ENCODE results near the gene COA8. TPM values are rescaled to one million over a fixed set of nuclear protein-coding genes. Genes with fewer than 3 reads are reported as not detected.

Gene COA8
- total and polyA plus RNA-seq, 9 of the 15 experiments (the other 6 are each of a cell fraction or from before 2014, with no cell fraction given) = 5.0 to 35.3 (median 25.7) TPM

GRCh38 chr14:103628684-103629502, 66.1 kb downstream of the COA8 start, which contains the start of gene KLC1 (continued):
- peak; percentile 94 for TF ChIP-seq ZFX (CRISPR knock-in tag; IDR thresholded peaks at IDR 0.05)
- no peak for TF ChIP-seq ZBTB9 (CRISPR knock-in tag; IDR thresholded peaks at IDR 0.05)
- TF ChIP-seq SMC3 (conservative IDR thresholded peaks at IDR 0.05; ENCODE audit: insufficient read depth, low read depth, low read length) = no peak
- 0 out of 2 replicates have a peak, but pooled peaks have one; percentile 36 for TF ChIP-seq ZNF212 (CRISPR knock-in tag; IDR thresholded peaks at IDR 0.05)
- no peak for TF ChIP-seq RUNX1 (IDR thresholded peaks at IDR 0.05; ENCODE audit: low read depth)
- TF ChIP-seq ZNF668 (CRISPR knock-in tag; IDR thresholded peaks at IDR 0.05) = no peak
- no peak; the same call in 1 of the 2 replicates for TF ChIP-seq ZNF263 (CRISPR knock-in tag; IDR thresholded peaks at IDR 0.05; ENCODE audit: borderline replicate concordance)
- no peak for TF ChIP-seq SAFB2 (IDR thresholded peaks at IDR 0.05; ENCODE audit: borderline replicate concordance, low read depth, low read length, severe bottlenecking)
- TF ChIP-seq ETS2 (tag; IDR thresholded peaks at IDR 0.05; ENCODE audit: borderline replicate concordance, poor library complexity, severe bottlenecking) = no peak
- no peak for TF ChIP-seq FOXA3 (CRISPR knock-in tag; conservative IDR thresholded peaks at IDR 0.05 in 1 of 2, IDR thresholded peaks at IDR 0.05 in 1 of 2)
- TF ChIP-seq ZNF766 (CRISPR knock-in tag; conservative IDR thresholded peaks at IDR 0.05) = peak; percentile 38; the same call in 1 of the 2 replicates
- peak; percentile 29 to 71; a peak in 2 of 4 replicates for TF ChIP-seq FOXK2 (conservative IDR thresholded peaks at IDR 0.05 in 1 of 2, IDR thresholded peaks at IDR 0.05 in 1 of 2; ENCODE audit: low read depth in 2 of 2)
- no peak for TF ChIP-seq SREBF1 (IDR thresholded peaks at IDR 0.05; ENCODE audit: borderline replicate concordance, low read depth, low read length)
- no peak for TF ChIP-seq COPS2 (conservative IDR thresholded peaks at IDR 0.05)
- peak; percentile 32; the same call in 1 of the 2 replicates for TF ChIP-seq NCOR1 (IDR thresholded peaks at IDR 0.05)
- no peak for TF ChIP-seq ATF4 (CRISPR knock-in tag; IDR thresholded peaks at IDR 0.05)
- TF ChIP-seq ZNF12 (CRISPR knock-in tag; IDR thresholded peaks at IDR 0.05) = no peak
- peak; percentile 71 for TF ChIP-seq SAP30 (IDR thresholded peaks at IDR 0.05; ENCODE audit: borderline replicate concordance, insufficient read depth, low read depth, low read length, poor library complexity, severe bottlenecking)
- no peak for TF ChIP-seq MCM2 (IDR thresholded peaks at IDR 0.05; ENCODE audit: low read depth)
- no peak for TF ChIP-seq HIVEP1 (CRISPR knock-in tag; IDR thresholded peaks at IDR 0.05)
- TF ChIP-seq HCFC1 (IDR thresholded peaks at IDR 0.05; ENCODE audit: low read depth, low read length) = peak; percentile 64
- TF ChIP-seq ZNF644 (tag; IDR thresholded peaks at IDR 0.05; ENCODE audit: low read depth) = 0 out of 2 replicates have a peak, but pooled peaks have one; percentile 5
- TF ChIP-seq YY1 (IDR thresholded peaks at IDR 0.05; ENCODE audit: borderline replicate concordance in 1 of 3, control insufficient read depth in 1 of 3, extremely low read depth in 1 of 3, insufficient read depth in 3 of 3, insufficient read length in 1 of 3, insufficient replicate concordance in 2 of 3, low read depth in 1 of 3, low read length in 2 of 3) = peak; percentile 45 to 95 (median 88)
- no peak for TF ChIP-seq LCOR (CRISPR knock-in tag; IDR thresholded peaks at IDR 0.05)
- TF ChIP-seq NR2F6 (CRISPR knock-in tag; IDR thresholded peaks at IDR 0.05) = no peak
- no peak for TF ChIP-seq ZNF717 (CRISPR knock-in tag; IDR thresholded peaks at IDR 0.05)
